ENCODE measurements around the gene TP53BP2. TPM values are rescaled to one million over a fixed set of nuclear protein-coding genes. Genes with fewer than 3 reads are reported as not detected.

The TP53BP2 gene
- total RNA-seq, 4 donors from 2014 or later = 22.2 to 85.1 (median 38.8) TPM

- Histone ChIP-seq H3K4me3 (no peak overlapping the region), H3K27me3 (no peaks in the 10 kb centered on the region), H3K27ac (no peak overlapping the region), H3K4me1 (peaks cover 43 to 56% of the 10 kb centered on the region in 2 donors), H3K9me3 (no peaks in the 10 kb centered on the region), H3K36me3 (no peaks in the 10 kb centered on the region)
- intact Hi-C loops (cut with DNase I; ENCODE audit: low total_unique reads) (no loop called here), in situ Hi-C loops (cut with MboI; ENCODE audit: low sequenced_read_pairs in 4 of 4) (no loop called here)
- DNase-seq = no peak
- TF ChIP-seq POLR2A (IDR thresholded peaks at IDR 0.05) (no peak), CTCF (IDR thresholded peaks at IDR 0.05 in 4 of 5, conservative IDR thresholded peaks at IDR 0.05 in 1 of 5) (no peak)
- no peak for ATAC-seq
These were observed 16.1 kb downstream of the TP53BP2 start for GRCh38 chr1:223829678-223830077.

GRCh38 chr1:223828162-223828848 lies 17.4 kb downstream of the TP53BP2 start:
- H3K4me1 ChIP-seq = peaks cover 48 to 60% of the 10 kb centered on the region in 2 donors
- H3K9me3 ChIP-seq = no peaks in the 10 kb centered on the region
- H3K27me3 ChIP-seq = no peaks in the 10 kb centered on the region
- TF ChIP-seq POLR2A (IDR thresholded peaks at IDR 0.05) (no peak), CTCF (IDR thresholded peaks at IDR 0.05 in 4 of 5, conservative IDR thresholded peaks at IDR 0.05 in 1 of 5) (no peak)
- ATAC-seq = no peak
- no peak overlapping the region for H3K27ac ChIP-seq
- in situ Hi-C loops (cut with MboI; ENCODE audit: low sequenced_read_pairs in 4 of 4) = no loop called here
- no peak for DNase-seq
- no peak overlapping the region for H3K4me3 ChIP-seq
- H3K36me3 ChIP-seq = no peaks in the 10 kb centered on the region
- intact Hi-C loops (cut with DNase I; ENCODE audit: low total_unique reads) = no loop called here

- TF ChIP-seq CTCF (IDR thresholded peaks at IDR 0.05 in 4 of 5, conservative IDR thresholded peaks at IDR 0.05 in 1 of 5) = no peak
- TF ChIP-seq POLR2A (IDR thresholded peaks at IDR 0.05) = no peak
- H3K36me3 ChIP-seq = no peaks in the 10 kb centered on the region
- H3K4me1 ChIP-seq = peaks cover 40 to 49% of the 10 kb centered on the region in 2 donors
- H3K27me3 ChIP-seq = no peaks in the 10 kb centered on the region
- in situ Hi-C loops (cut with MboI; ENCODE audit: low sequenced_read_pairs in 4 of 4) (no loop called here), intact Hi-C loops (cut with DNase I; ENCODE audit: low total_unique reads) (no loop called here)
- no peaks in the 10 kb centered on the region for H3K9me3 ChIP-seq
- DNase-seq (no peak), ATAC-seq (peak in 1 of 2 donors; percentile 54)
- no peak overlapping the region for H3K4me3 ChIP-seq
- no peak overlapping the region for H3K27ac ChIP-seq
These were observed 18.5 kb downstream of the TP53BP2 start for GRCh38 chr1:223827193-223827663.

- no peak for ATAC-seq
These were observed 19.7 kb downstream of the TP53BP2 start for GRCh38 chr1:223825767-223826748.

More at GRCh38 chr1:223825767-223826748, 19.7 kb downstream of the TP53BP2 start:
- no peak overlapping the region for H3K4me3 ChIP-seq
- H3K9me3 ChIP-seq = no peaks in the 10 kb centered on the region
- H3K4me1 ChIP-seq = peaks cover 36 to 47% of the 10 kb centered on the region in 2 donors
- H3K27me3 ChIP-seq = no peaks in the 10 kb centered on the region
- intact Hi-C loops (cut with DNase I; ENCODE audit: low total_unique reads) = no loop called here
- no peak overlapping the region for H3K27ac ChIP-seq
- in situ Hi-C loops (cut with MboI; ENCODE audit: low sequenced_read_pairs in 4 of 4) = no loop called here
- H3K36me3 ChIP-seq = no peaks in the 10 kb centered on the region
- TF ChIP-seq CTCF (IDR thresholded peaks at IDR 0.05 in 4 of 5, conservative IDR thresholded peaks at IDR 0.05 in 1 of 5) (no peak), POLR2A (IDR thresholded peaks at IDR 0.05) (no peak)
- DNase-seq = no peak

Measured in gastrocnemius medialis (tissue), 4 donors.